ENCODE measurements around the gene ACTR8.

DNA sequence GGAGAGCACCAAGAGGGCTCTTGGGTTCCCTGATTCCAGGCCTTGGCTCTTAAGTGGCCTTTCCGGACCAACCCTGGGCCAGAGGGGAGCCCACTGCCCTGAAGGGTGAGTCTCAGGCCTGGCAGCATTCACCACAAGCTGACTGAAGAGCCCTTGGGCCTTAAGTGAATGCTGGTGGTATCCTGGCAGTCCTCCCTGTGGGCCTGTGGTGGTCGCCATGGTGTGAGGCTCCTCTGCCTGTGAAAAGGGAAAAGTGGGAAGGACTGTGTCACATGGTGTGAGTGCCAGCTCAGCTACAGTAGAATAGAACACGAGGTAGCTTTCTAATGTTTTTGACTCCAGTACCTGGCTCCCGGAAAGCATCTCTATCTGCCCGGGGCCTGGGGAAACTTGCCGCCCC is 51.0 kb downstream of the ACTR8 start:
- TF ChIP-seq, protein P1, sequence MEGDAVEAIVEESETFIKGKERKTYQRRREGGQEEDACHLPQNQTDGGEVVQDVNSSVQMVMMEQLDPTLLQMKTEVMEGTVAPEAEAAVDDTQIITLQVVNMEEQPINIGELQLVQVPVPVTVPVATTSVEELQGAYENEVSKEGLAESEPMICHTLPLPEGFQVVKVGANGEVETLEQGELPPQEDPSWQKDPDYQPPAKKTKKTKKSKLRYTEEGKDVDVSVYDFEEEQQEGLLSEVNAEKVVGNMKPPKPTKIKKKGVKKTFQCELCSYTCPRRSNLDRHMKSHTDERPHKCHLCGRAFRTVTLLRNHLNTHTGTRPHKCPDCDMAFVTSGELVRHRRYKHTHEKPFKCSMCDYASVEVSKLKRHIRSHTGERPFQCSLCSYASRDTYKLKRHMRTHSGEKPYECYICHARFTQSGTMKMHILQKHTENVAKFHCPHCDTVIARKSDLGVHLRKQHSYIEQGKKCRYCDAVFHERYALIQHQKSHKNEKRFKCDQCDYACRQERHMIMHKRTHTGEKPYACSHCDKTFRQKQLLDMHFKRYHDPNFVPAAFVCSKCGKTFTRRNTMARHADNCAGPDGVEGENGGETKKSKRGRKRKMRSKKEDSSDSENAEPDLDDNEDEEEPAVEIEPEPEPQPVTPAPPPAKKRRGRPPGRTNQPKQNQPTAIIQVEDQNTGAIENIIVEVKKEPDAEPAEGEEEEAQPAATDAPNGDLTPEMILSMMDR (conservative IDR thresholded peaks at IDR 0.05; ENCODE audit: low read length): no peak
- no peak for TF ChIP-seq EZH2phosphoT487 (IDR thresholded peaks at IDR 0.05; ENCODE audit: borderline replicate concordance, low read depth, low read length)
